BLaER1 (cell line): ENCODE measurements around the gene ITGA1.
"Not testable (repeated sequence)": the region's sequence is repeated elsewhere in the genome, so short reads cannot be mapped to it uniquely, and the experiment has no call there.

Experiments used
- H3K27ac ChIP-seq: shearing (Covaris generic); formaldehyde crosslinking; 2 replicates; pipeline ENCODE4 v1.8.1; 2022
- H3K27me3 ChIP-seq: shearing (Covaris generic); formaldehyde crosslinking; 2 replicates; pipeline ENCODE4 v1.8.1; 2022
- H3K36me3 ChIP-seq: shearing (Covaris generic); formaldehyde crosslinking; 2 replicates; pipeline ENCODE4 v1.8.1; 2022
- H3K4me1 ChIP-seq: shearing (Covaris generic); formaldehyde crosslinking; 2 replicates; pipeline ENCODE4 v1.8.1; 2022
- H3K4me2 ChIP-seq: shearing (Covaris generic); formaldehyde crosslinking; 2 replicates; pipeline ENCODE4 v1.8.1; 2022
- H3K4me3 ChIP-seq: shearing (Covaris generic); formaldehyde crosslinking; 2 replicates; pipeline ENCODE4 v1.8.1; 2022
- H3K9ac ChIP-seq: shearing (Covaris generic); formaldehyde crosslinking; 2 replicates; pipeline ENCODE4 v1.8.1; 2022
- H3K9me3 ChIP-seq: shearing (Covaris generic); formaldehyde crosslinking; 2 replicates; pipeline ENCODE4 v1.8.1; 2022
- H4K20me1 ChIP-seq: shearing (Covaris generic); formaldehyde crosslinking; 2 replicates; pipeline ENCODE4 v1.8.1; 2022
- Cebpa-rat ChIP-seq: shearing (Covaris generic); IDR thresholded peaks from 2 replicates; pipeline ENCODE4 v1.8.1; 2022

Gene ITGA1

DNA sequence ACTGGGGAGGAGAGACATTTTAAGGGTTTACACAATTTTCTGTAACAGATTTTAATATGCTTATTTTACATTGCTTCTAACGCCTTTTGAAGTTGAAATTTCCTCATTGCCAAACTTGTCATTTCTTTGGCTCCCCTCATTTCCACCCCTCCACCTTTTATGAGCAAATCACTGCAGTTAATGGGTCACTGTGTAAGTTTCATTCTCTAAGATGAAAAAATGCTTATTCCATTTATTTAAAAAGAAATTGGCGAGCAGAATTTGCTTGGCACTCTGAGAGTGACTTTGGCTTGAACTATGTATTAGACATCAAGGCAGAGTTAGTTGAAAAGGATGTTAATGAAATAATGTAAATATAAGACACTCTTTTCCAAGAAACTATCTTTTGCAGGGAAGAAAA is 66.6 kb downstream of the ITGA1 start:
- Histone ChIP-seq H4K20me1 (no peaks in the 10 kb centered on the region), H3K4me1 (no peaks in the 10 kb centered on the region), H3K27ac (no peak overlapping the region), H3K9ac (no peak overlapping the region), H3K36me3 (no peaks in the 10 kb centered on the region), H3K4me3 (no peak overlapping the region), H3K4me2 (no peak overlapping the region), H3K9me3 (no peaks in the 10 kb centered on the region), H3K27me3 (no peaks in the 10 kb centered on the region)
- TF ChIP-seq Cebpa-rat = no peak

DNA sequence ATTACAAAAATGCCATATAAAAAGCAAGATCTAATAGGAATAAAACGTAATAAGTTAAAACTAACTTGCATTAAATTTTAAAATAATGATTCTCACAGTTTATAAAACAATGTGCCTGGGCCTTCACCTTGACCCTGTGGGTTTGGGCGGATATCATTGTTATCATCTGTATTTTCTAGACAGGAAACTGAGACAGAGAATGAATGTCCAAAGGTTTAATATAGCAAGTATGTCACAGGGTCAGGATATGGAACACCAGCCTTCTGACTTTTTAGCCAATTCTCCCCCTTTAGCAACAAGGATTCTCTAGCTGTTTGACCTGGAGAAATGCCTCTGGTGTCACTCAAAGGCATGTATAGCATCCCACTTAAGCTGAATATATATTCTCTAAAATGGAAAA is 67.2 kb downstream of the ITGA1 start:
- H3K27ac ChIP-seq = no peak overlapping the region
- TF ChIP-seq Cebpa-rat = no peak
- no peaks in the 10 kb centered on the region for H3K27me3 ChIP-seq

DNA sequence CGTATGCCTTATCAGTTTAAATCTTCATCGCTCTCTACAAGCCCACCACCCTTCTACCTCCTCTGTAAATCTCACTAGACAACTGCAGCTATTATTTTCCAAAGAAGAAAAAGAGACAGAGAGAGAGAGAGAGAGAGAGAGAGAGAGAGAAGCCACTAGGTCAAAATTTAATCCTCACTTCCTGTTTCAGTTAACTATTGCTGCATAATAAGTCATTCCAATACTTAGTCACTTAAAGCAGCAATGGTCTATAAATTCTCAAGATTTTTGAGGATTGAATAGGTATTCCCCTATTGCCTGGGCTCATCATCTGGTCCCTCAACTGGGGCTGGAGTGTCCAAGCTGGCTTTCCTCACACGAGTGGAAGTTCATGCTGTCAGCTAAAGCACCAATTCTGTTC is 68.8 kb downstream of the ITGA1 start:
- Histone ChIP-seq H3K4me3 (no peak overlapping the region), H3K4me1 (no peaks in the 10 kb centered on the region), H3K4me2 (no peak overlapping the region), H3K27me3 (no peaks in the 10 kb centered on the region), H3K9ac (no peak overlapping the region), H3K9me3 (no peaks in the 10 kb centered on the region), H4K20me1 (no peaks in the 10 kb centered on the region), H3K36me3 (no peaks in the 10 kb centered on the region), H3K27ac (no peak overlapping the region)
- TF ChIP-seq Cebpa-rat = no peak

More for the DNA sequence above, 67.2 kb downstream of the ITGA1 start:
- H3K36me3 ChIP-seq = no peaks in the 10 kb centered on the region
- no peak overlapping the region for H3K9ac ChIP-seq
- H3K4me1 ChIP-seq = no peaks in the 10 kb centered on the region
- no peak overlapping the region for H3K4me3 ChIP-seq
- no peaks in the 10 kb centered on the region for H3K9me3 ChIP-seq
- H4K20me1 ChIP-seq = no peaks in the 10 kb centered on the region
- H3K4me2 ChIP-seq = no peak overlapping the region

GRCh38 chr5:52859628-52860027 is 71.9 kb downstream of the ITGA1 start:
- Histone ChIP-seq H3K27me3 (no peaks in the 10 kb centered on the region), H3K9ac (no peak overlapping the region), H3K36me3 (no peaks in the 10 kb centered on the region), H3K9me3 (no peaks in the 10 kb centered on the region), H3K27ac (no peak overlapping the region), H3K4me2 (no peak overlapping the region), H3K4me3 (no peak overlapping the region), H4K20me1 (no peaks in the 10 kb centered on the region), H3K4me1 (no peaks in the 10 kb centered on the region)
- no peak for TF ChIP-seq Cebpa-rat

GRCh38 chr5:52861368-52861767 is 73.7 kb downstream of the ITGA1 start:
- TF ChIP-seq Cebpa-rat = no peak
- Histone ChIP-seq H3K36me3 (no peaks in the 10 kb centered on the region), H3K4me2 (no peak overlapping the region), H4K20me1 (no peaks in the 10 kb centered on the region), H3K27me3 (no peaks in the 10 kb centered on the region), H3K4me1 (no peaks in the 10 kb centered on the region), H3K9ac (no peak overlapping the region), H3K4me3 (no peak overlapping the region), H3K27ac (no peak overlapping the region), H3K9me3 (no peaks in the 10 kb centered on the region)

- no peaks in the 10 kb centered on the region for H3K4me1 ChIP-seq
- H3K4me3 ChIP-seq = no peak overlapping the region
- no peak overlapping the region for H3K27ac ChIP-seq
- H4K20me1 ChIP-seq = no peaks in the 10 kb centered on the region
- H3K27me3 ChIP-seq = no peaks in the 10 kb centered on the region
- no peaks in the 10 kb centered on the region for H3K36me3 ChIP-seq
- no peak overlapping the region for H3K4me2 ChIP-seq
- H3K9me3 ChIP-seq = no peaks in the 10 kb centered on the region
- no peak for TF ChIP-seq Cebpa-rat
- H3K9ac ChIP-seq = no peak overlapping the region
Observed at GRCh38 chr5:52863715-52864290, 76.1 kb downstream of the ITGA1 start.

GRCh38 chr5:52864371-52864770 is 76.7 kb downstream of the ITGA1 start:
- H4K20me1 ChIP-seq = no peaks in the 10 kb centered on the region
- H3K4me1 ChIP-seq = no peaks in the 10 kb centered on the region
- no peak for TF ChIP-seq Cebpa-rat
- H3K4me2 ChIP-seq = no peak overlapping the region
- H3K27me3 ChIP-seq = no peaks in the 10 kb centered on the region
- H3K9ac ChIP-seq = no peak overlapping the region
- H3K36me3 ChIP-seq = no peaks in the 10 kb centered on the region
- H3K9me3 ChIP-seq = no peaks in the 10 kb centered on the region
- H3K4me3 ChIP-seq = no peak overlapping the region
- H3K27ac ChIP-seq = no peak overlapping the region

- no peaks in the 10 kb centered on the region for H3K4me1 ChIP-seq
- H3K36me3 ChIP-seq = no peaks in the 10 kb centered on the region
- H4K20me1 ChIP-seq = no peaks in the 10 kb centered on the region
- H3K27ac ChIP-seq = no peak overlapping the region
- H3K27me3 ChIP-seq = no peaks in the 10 kb centered on the region
- no peak overlapping the region for H3K4me2 ChIP-seq
- H3K9me3 ChIP-seq = no peaks in the 10 kb centered on the region
- no peak for TF ChIP-seq Cebpa-rat
- H3K4me3 ChIP-seq = no peak overlapping the region
- no peak overlapping the region for H3K9ac ChIP-seq
Observed at GRCh38 chr5:52864884-52865283, 77.2 kb downstream of the ITGA1 start.

DNA sequence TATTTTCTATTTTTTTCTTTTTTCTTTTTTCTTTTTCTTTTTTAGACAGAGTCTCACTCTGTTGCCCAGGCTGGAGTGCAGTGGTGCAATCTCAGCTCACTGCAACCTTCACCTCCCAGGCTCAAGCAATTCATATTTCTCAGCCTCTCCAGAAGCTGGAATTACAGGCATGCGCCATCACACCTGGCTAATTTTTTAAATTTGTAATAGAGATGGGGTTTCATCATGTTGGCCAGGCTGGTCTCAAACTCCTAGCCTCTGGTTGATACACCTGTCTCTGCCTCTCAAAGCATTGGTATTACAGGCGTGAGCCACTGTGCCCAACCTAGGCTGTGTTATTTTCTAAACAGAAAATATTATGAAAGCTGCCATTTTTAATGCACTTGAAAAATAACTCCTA is 78.3 kb downstream of the ITGA1 start:
- H3K9ac ChIP-seq, H3K9me3 ChIP-seq, H3K27me3 ChIP-seq, H3K4me2 ChIP-seq, H3K4me3 ChIP-seq, H4K20me1 ChIP-seq, H3K4me1 ChIP-seq, H3K27ac ChIP-seq, H3K36me3 ChIP-seq: not testable (repeated sequence)

GRCh38 chr5:52867809-52868208 is 80.1 kb downstream of the ITGA1 start:
- Histone ChIP-seq H3K36me3 (no peaks in the 10 kb centered on the region), H3K9me3 (no peaks in the 10 kb centered on the region), H3K27ac (no peak overlapping the region), H3K4me1 (no peaks in the 10 kb centered on the region), H3K4me3 (no peak overlapping the region), H3K9ac (no peak overlapping the region), H4K20me1 (no peaks in the 10 kb centered on the region), H3K4me2 (no peak overlapping the region), H3K27me3 (no peaks in the 10 kb centered on the region)
- no peak for TF ChIP-seq Cebpa-rat

- H3K27ac ChIP-seq = no peak overlapping the region
- H3K36me3 ChIP-seq = no peaks in the 10 kb centered on the region
Observed at GRCh38 chr5:52868417-52868816, 80.7 kb downstream of the ITGA1 start.

More at GRCh38 chr5:52868417-52868816, 80.7 kb downstream of the ITGA1 start:
- no peak overlapping the region for H3K9ac ChIP-seq
- H3K4me2 ChIP-seq = no peak overlapping the region
- H3K4me3 ChIP-seq = no peak overlapping the region
- H3K27me3 ChIP-seq = no peaks in the 10 kb centered on the region
- no peaks in the 10 kb centered on the region for H3K9me3 ChIP-seq
- no peak for TF ChIP-seq Cebpa-rat
- no peaks in the 10 kb centered on the region for H4K20me1 ChIP-seq
- H3K4me1 ChIP-seq = no peaks in the 10 kb centered on the region
